K562 (cell line): Measurements from ENCODE around the gene PRCD. TPM values are rescaled to one million over a fixed set of nuclear protein-coding genes. Genes with fewer than 3 reads are reported as not detected.

Experiments
- ATAC-seq: fragments of 200-7000 bp; cut with Tn5 transposase; 3 replicates; pipeline ENCODE4 v1.9.1; 2020; ENCODE audit warnings: moderate library complexity
- BruUV-seq: library from RNA; stranded (reverse); fragments of 400-500 nt; replicated peaks from 2 replicates; lab custom pipeline; 2021; lab: Mats Ljungman, UMichigan
- CTCF ChIA-PET: fragments of 300-600 bp; formaldehyde crosslinking; extraction: SDS; loops from one replicate; lab custom pipeline; 2021; ENCODE audit warnings: low intra/inter-chr PET ratio; lab: Yijun Ruan, JAX
- POLR2A ChIA-PET: fragments of 300-600, 350-650 bp; sonication (Branson Sonifier 250); formaldehyde crosslinking; extraction: SDS; loops from one replicate; lab custom pipeline; 2021; ENCODE audit warnings: antibody characterized with exemption, inconsistent platforms; lab: Yijun Ruan, JAX
- DNase-seq, 4 experiments: peaks; one replicate each; pipeline versions ENCODE4 v3.0.0 to v3.0.0-alpha.2; 2011 to 2018; ENCODE audit warnings: low spot score in 3 of 4, mixed read lengths in 3 of 4; ENCODE audit errors: extremely low read depth in 1 of 4
- FAIRE-seq: peaks from 2 replicates; lab custom pipeline; 2011; peaks lifted over from hg19 to GRCh38; lab: Jason Lieb, UNC
- H2AFZ ChIP-seq: 2 replicates; pipeline ENCODE4 v1.6.0; 2011; ENCODE audit warnings: low read depth, low read length, control low read depth, inconsistent platforms
- H3K27ac ChIP-seq: fragments of 200-600 bp; 3 replicates; pipeline ENCODE4 v1.8.0; 2011; ENCODE audit warnings: low read depth, mild to moderate bottlenecking, control low read depth, inconsistent platforms, low read length, moderate library complexity, mixed read lengths; ENCODE audit errors: extremely low read depth
- H3K27me3 ChIP-seq, 2 experiments: fragments of 300-600 bp in 1 of 2; 2 replicates in 1 of 2; 3 replicates in 1 of 2; pipeline versions ENCODE4 v1.6.0 to v1.8.0; 2011; ENCODE audit warnings: inconsistent platforms in 2 of 2, low read length in 2 of 2, mild to moderate bottlenecking in 1 of 2, mixed read lengths in 1 of 2, moderate library complexity in 1 of 2; ENCODE audit not compliant: control insufficient read depth in 2 of 2, insufficient read depth in 2 of 2
- H3K36me3 ChIP-seq: fragments of 300-600 bp; 3 replicates; pipeline ENCODE4 v1.8.0; 2011; ENCODE audit warnings: mild to moderate bottlenecking, low read length, inconsistent platforms; ENCODE audit not compliant: control insufficient read depth, insufficient read depth
- H3K4me1 ChIP-seq, 2 experiments: fragments of 200-600 bp in 1 of 2; replicated peaks in 1 of 2; 2 replicates in 1 of 2; 3 replicates in 1 of 2; pipeline versions ENCODE4 v1.5.1 to v1.8.0; 2011; ENCODE audit warnings: inconsistent platforms in 2 of 2, low read length in 2 of 2, mild to moderate bottlenecking in 1 of 2, mixed read lengths in 1 of 2, moderate library complexity in 1 of 2; ENCODE audit not compliant: control insufficient read depth in 2 of 2, insufficient read depth in 2 of 2
- H3K4me2 ChIP-seq: 2 replicates; pipeline ENCODE4 v1.6.1; 2011; ENCODE audit warnings: low read length, control low read depth, inconsistent platforms, mixed read lengths; ENCODE audit not compliant: insufficient read depth
- H3K4me3 ChIP-seq: fragments of 200-600 bp; sonication (generic), shearing (Covaris generic); 2 replicates; pipeline ENCODE4 v1.5.1; 2016; ENCODE audit warnings: control low read depth, inconsistent platforms
- H3K79me2 ChIP-seq: fragments of 200-600 bp; 3 replicates; pipeline ENCODE4 v1.8.0; 2011; ENCODE audit warnings: low read length, inconsistent platforms; ENCODE audit not compliant: control insufficient read depth, insufficient read depth
- H3K9ac ChIP-seq, 2 experiments: 2 replicates each; pipeline versions ENCODE4 v1.6.0 to v1.6.1; 2011; ENCODE audit warnings: low read depth in 2 of 2, low read length in 2 of 2, control low read depth in 1 of 2, inconsistent platforms in 1 of 2, mild to moderate bottlenecking in 1 of 2, mixed read lengths in 1 of 2; ENCODE audit not compliant: insufficient read depth in 1 of 2
- H3K9me1 ChIP-seq: one replicate; pipeline ENCODE4 v1.6.0; 2011; ENCODE audit warnings: inconsistent platforms, mild to moderate bottlenecking, low read length, moderate library complexity; ENCODE audit not compliant: control insufficient read depth, insufficient read depth
- H3K9me3 ChIP-seq: replicated peaks from 2 replicates; pipeline ENCODE4 v1.5.1; 2011; ENCODE audit warnings: low read depth, low read length, inconsistent platforms; ENCODE audit not compliant: control insufficient read depth, insufficient read depth
- H4K20me1 ChIP-seq: replicated peaks from 2 replicates; pipeline ENCODE4 v1.6.1; 2011; ENCODE audit warnings: low read length, inconsistent platforms, mixed read lengths; ENCODE audit not compliant: control insufficient read depth, insufficient read depth
- COPS2 ChIP-seq: fragments of 450-650 bp; conservative IDR thresholded peaks from 2 replicates; pipeline ENCODE4 v1.6.1; 2016; ENCODE audit warnings: mild to moderate bottlenecking, moderate library complexity
- KDM4B ChIP-seq, 2 experiments: fragments of 450-650 bp in 1 of 2; sonication (generic) in 1 of 2; IDR thresholded peaks; 2 replicates each; pipeline ENCODE4 v1.6.1; 2016 to 2017; ENCODE audit warnings: borderline replicate concordance in 2 of 2, antibody characterized with exemption in 1 of 2, low read depth in 1 of 2, mild to moderate bottlenecking in 1 of 2
- NFATC3 ChIP-seq: fragments of 450-650 bp; IDR thresholded peaks from 2 replicates; pipeline ENCODE4 v1.6.1; 2017; ENCODE audit warnings: mild to moderate bottlenecking
- TARDBP ChIP-seq: fragments of 450-650 bp; IDR thresholded peaks from 2 replicates; pipeline ENCODE4 v1.6.1; 2016
- ZEB2 ChIP-seq: fragments of 450-650 bp; IDR thresholded peaks from 2 replicates; pipeline ENCODE4 v1.6.1; 2016
- ZFP30 ChIP-seq: fragments of 250-450 bp; sonication (Bioruptor Pico); IDR thresholded peaks from 2 replicates; pipeline ENCODE4 v1.8.0; 2022; ENCODE audit warnings: moderate library complexity, mild to moderate bottlenecking, inconsistent platforms, borderline replicate concordance
- ZFPM2 ChIP-seq: fragments of 250-450 bp; sonication (Bioruptor Pico); IDR thresholded peaks from 2 replicates; pipeline ENCODE4 v1.5.1; 2022; ENCODE audit warnings: mild to moderate bottlenecking
- ZNF263 ChIP-seq: sonication (generic); formaldehyde crosslinking; IDR thresholded peaks from 2 replicates; pipeline ENCODE4 v1.8.0; 2022; ENCODE audit warnings: mild to moderate bottlenecking, missing genetic modification reagents, borderline replicate concordance
- ZNF277 ChIP-seq: fragments of 250-450 bp; sonication (Bioruptor Pico); IDR thresholded peaks from 2 replicates; pipeline ENCODE4 v1.8.0; 2022; ENCODE audit warnings: inconsistent platforms, mild to moderate bottlenecking, moderate library complexity, borderline replicate concordance
- WGBS: fragments of 100-300 bp; shearing (Covaris generic); methylation state at CpG from one replicate; pipeline ENCODE4 v1.1.6; 2016; ENCODE audit warnings: low coverage, mixed read lengths; ENCODE audit not compliant: insufficient coverage; ENCODE audit errors: missing lambda C conversion rate; 5-methylcytosine and 5-hydroxymethylcytosine counted together
- in situ Hi-C: fragments of 300-500 bp; cut with MboI; formaldehyde crosslinking; loops from 4 replicates; pipeline ENCODE4 v1.15.0; 2018; ENCODE audit warnings: inconsistent platforms, mixed read lengths
- intact Hi-C: fragments of 100-400 bp; cut with micrococcal nuclease; formaldehyde crosslinking; loops from 2 replicates; pipeline ENCODE4 v1.14.2; 2022
- polyA plus RNA-seq, 8 experiments: library from polyadenylated mRNA; depleted of rRNA in 4 of 8; stranded (reverse) in 5 of 8; unstranded in 3 of 8; fragments of >200 nt; fragmentation: Nextera tagmentation in 2 of 8; fragmentation: Illumina TruSeq in 1 of 8; extraction: Ambion mirVana in 2 of 8; extraction: Trizol in 1 of 8; gene quantifications; 2 replicates each; pipeline versions ENCODE4 v1.2.1 to v1.2.3, GENCODE V29; 2011 to 2014; ENCODE audit warnings: inconsistent platforms in 1 of 8, missing spikeins in 1 of 8
- total RNA-seq, 7 experiments: library from RNA; depleted of rRNA in 6 of 7; stranded (reverse); fragments of >200 nt in 6 of 7; fragmentation: Illumina TruSeq in 2 of 7; extraction: Trizol in 2 of 7; gene quantifications; 2 replicates each; pipeline versions ENCODE4 v1.2.1 to v1.2.3, GENCODE V29; 2011 to 2021; ENCODE audit warnings: low replicate concordance in 1 of 7
- TF ChIP-seq, protein P1 (sequence below): fragments of 150-350 bp; IDR thresholded peaks from 2 replicates; pipeline ENCODE4 v1.6.1; 2014; ENCODE audit warnings: low read depth, mild to moderate bottlenecking, low read length, borderline replicate concordance
- TF ChIP-seq, protein P2 (sequence below), 3 experiments: fragments of 200-800 bp in 1 of 3; sonication (Bioruptor generic) in 1 of 3; sonication (generic) in 1 of 3; formaldehyde crosslinking in 1 of 3; IDR thresholded peaks; 2 replicates each; pipeline versions ENCODE4 v1.6.1 to v1.8.0; 2016 to 2022; ENCODE audit warnings: mild to moderate bottlenecking in 2 of 3, missing compliant biosample characterization in 2 of 3, missing genetic modification characterization in 2 of 3, missing genetic modification reagents in 1 of 3

Gene PRCD
- total and polyA plus RNA-seq, 9 of the 15 experiments (the other 6 are each of a cell fraction or from before 2014, with no cell fraction given) = 0.20 to 0.25 (median 0.21) TPM; not detected in 6

DNA sequence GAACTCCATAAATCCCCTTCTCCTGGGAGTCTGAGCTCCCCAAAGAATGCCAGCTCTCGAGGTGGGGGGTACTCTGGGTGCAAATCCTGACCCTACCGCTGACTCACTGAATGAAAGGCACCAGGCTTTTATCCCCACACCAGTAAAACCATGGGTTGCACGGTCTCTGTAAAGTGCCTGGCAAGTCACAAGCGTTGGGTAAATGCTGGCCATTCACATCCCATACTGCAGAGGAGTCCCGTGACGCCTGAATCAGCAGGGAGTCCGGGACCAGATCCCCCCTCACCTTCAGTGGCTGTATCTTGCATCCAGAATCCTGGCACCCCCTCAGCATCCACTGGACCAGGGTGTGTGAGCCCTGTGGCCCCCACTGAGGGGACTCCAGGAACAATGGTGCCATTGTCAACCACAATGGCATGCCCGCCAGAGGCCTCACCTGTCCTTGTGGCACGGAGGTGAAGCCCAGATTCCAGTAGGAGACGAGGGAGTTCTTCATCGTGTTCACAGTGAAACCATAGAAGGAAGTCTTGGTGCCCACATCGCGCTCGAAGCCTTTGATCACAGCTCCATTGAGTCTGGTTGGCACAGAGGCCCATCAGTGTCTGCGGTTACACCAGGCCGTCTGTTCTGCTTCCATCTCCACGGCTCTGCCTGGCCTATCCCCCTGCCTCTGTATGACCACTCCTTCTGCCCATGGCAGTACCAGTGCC, 32.5 kb downstream of the PRCD start:
- no peaks in the 10 kb centered on the region for H3K36me3 ChIP-seq
- DNase-seq (no peak), FAIRE-seq (no peak), ATAC-seq (no peak)
- TF ChIP-seq COPS2 (no peak), TARDBP (no peak), ZFP30 (CRISPR knock-in tag) (no peak), ZFPM2 (CRISPR knock-in tag) (no peak), ZNF277 (CRISPR knock-in tag) (no peak), KDM4B (IDR thresholded peaks at IDR 0.05; ENCODE audit: borderline replicate concordance in 2 of 2, low read depth in 1 of 2) (no peak), NFATC3 (no peak), ZEB2 (no peak), ZNF263 (no peak)
- TF ChIP-seq, protein P1, sequence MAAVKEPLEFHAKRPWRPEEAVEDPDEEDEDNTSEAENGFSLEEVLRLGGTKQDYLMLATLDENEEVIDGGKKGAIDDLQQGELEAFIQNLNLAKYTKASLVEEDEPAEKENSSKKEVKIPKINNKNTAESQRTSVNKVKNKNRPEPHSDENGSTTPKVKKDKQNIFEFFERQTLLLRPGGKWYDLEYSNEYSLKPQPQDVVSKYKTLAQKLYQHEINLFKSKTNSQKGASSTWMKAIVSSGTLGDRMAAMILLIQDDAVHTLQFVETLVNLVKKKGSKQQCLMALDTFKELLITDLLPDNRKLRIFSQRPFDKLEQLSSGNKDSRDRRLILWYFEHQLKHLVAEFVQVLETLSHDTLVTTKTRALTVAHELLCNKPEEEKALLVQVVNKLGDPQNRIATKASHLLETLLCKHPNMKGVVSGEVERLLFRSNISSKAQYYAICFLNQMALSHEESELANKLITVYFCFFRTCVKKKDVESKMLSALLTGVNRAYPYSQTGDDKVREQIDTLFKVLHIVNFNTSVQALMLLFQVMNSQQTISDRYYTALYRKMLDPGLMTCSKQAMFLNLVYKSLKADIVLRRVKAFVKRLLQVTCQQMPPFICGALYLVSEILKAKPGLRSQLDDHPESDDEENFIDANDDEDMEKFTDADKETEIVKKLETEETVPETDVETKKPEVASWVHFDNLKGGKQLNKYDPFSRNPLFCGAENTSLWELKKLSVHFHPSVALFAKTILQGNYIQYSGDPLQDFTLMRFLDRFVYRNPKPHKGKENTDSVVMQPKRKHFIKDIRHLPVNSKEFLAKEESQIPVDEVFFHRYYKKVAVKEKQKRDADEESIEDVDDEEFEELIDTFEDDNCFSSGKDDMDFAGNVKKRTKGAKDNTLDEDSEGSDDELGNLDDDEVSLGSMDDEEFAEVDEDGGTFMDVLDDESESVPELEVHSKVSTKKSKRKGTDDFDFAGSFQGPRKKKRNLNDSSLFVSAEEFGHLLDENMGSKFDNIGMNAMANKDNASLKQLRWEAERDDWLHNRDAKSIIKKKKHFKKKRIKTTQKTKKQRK = no peak
- TF ChIP-seq, protein P2, sequence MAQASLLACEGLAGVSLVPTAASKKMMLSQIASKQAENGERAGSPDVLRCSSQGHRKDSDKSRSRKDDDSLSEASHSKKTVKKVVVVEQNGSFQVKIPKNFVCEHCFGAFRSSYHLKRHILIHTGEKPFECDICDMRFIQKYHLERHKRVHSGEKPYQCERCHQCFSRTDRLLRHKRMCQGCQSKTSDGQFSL (CRISPR knock-in tag; IDR thresholded peaks at IDR 0.05) = no peak
- TF ChIP-seq, protein P2 (tag; IDR thresholded peaks at IDR 0.05) = no peak
- H3K9me3 ChIP-seq = no peaks in the 10 kb centered on the region
- no peak overlapping the region for H3K4me2 ChIP-seq
- H3K79me2 ChIP-seq = no peaks in the 10 kb centered on the region
- H3K4me3 ChIP-seq = no peak overlapping the region
- ChIA-PET CTCF (no interaction called here), POLR2A (interaction anchor here (0.7 to 3.8 kb wide), 5 partner anchors 12 to 489 kb away, joined by 3 to 38 read pairs (median 3); no protein-coding TSS in a partner anchor)
- peaks cover 7 to 37% of the 10 kb centered on the region in 2 experiments; a peak in 4 of 5 replicates for H3K4me1 ChIP-seq
- BruUV-seq = no TSS peak
- no peak overlapping the region for H3K27ac ChIP-seq
- no peak overlapping the region for H3K9ac ChIP-seq
- H3K27me3 ChIP-seq = no peaks in the 10 kb centered on the region
- intact Hi-C loops = no loop called here
- in situ Hi-C loops = no loop called here
- H3K9me1 ChIP-seq = no peaks in the 10 kb centered on the region
- H2AFZ ChIP-seq = no peak overlapping the region
- H4K20me1 ChIP-seq = no peaks in the 10 kb centered on the region
- WGBS = 66% methylated on average over 14 of the region's 17 CpGs
